Transverse colon (tissue), 4 donors: ENCODE data around the gene CTSD. TPM values are rescaled to one million over a fixed set of nuclear protein-coding genes. Genes with fewer than 3 reads are reported as not detected.

ENCODE experiments used
- DNase-seq: peaks from one replicate; pipeline ENCODE4 v3.0.0-alpha.2; 2019
- H3K27ac ChIP-seq, 4 donors: fragments of 200-600 bp; sonication (generic); 2 replicates each; pipeline ENCODE4 v1.5.1; 2016 to 2018; ENCODE audit warnings: inconsistent platforms in 4 of 4
- H3K27me3 ChIP-seq: fragments of 200-600 bp; sonication (generic); 2 replicates; pipeline ENCODE4 v1.5.1; 2017; ENCODE audit warnings: inconsistent platforms
- H3K36me3 ChIP-seq, 4 donors: fragments of 200-600 bp; sonication (generic); 2 replicates each; pipeline ENCODE4 v1.5.1; 2017 to 2019; ENCODE audit warnings: inconsistent platforms in 4 of 4
- H3K4me1 ChIP-seq, 4 donors: fragments of 200-600 bp; sonication (generic); 2 replicates each; pipeline ENCODE4 v1.5.1; 2017 to 2020; ENCODE audit warnings: inconsistent platforms in 4 of 4
- H3K4me3 ChIP-seq, 4 donors: fragments of 200-600 bp; sonication (generic); 1 replicate in 1 of 4; 2 replicates in 3 of 4; pipeline versions ENCODE4 v1.5.1 to v1.6.1; 2017 to 2019; ENCODE audit warnings: inconsistent platforms in 4 of 4
- H3K9me3 ChIP-seq, 2 donors: fragments of 200-600 bp; sonication (generic); 2 replicates each; pipeline ENCODE4 v1.5.1; 2017 to 2019; ENCODE audit warnings: inconsistent platforms in 2 of 2
- CTCF ChIP-seq, 5 experiments: fragments of 200-600 bp in 3 of 5; fragments of 450-650 bp in 2 of 5; sonication (generic) in 3 of 5; IDR thresholded peaks; 1 replicate in 2 of 5; 2 replicates in 3 of 5; pipeline ENCODE4 v1.5.1; 2016 to 2017; ENCODE audit warnings: antibody characterized with exemption in 5 of 5, inconsistent platforms in 3 of 5, mild to moderate bottlenecking in 2 of 5, moderate library complexity in 1 of 5
- EP300 ChIP-seq: sonication (generic); formaldehyde crosslinking; IDR thresholded peaks from one replicate; pipeline ENCODE4 v1.6.1; 2017; ENCODE audit warnings: antibody characterized with exemption, low read depth
- POLR2A ChIP-seq: fragments of 450-650 bp; IDR thresholded peaks from one replicate; pipeline ENCODE4 v1.6.1; 2016; ENCODE audit warnings: antibody characterized with exemption, mild to moderate bottlenecking, moderate library complexity
- POLR2AphosphoS5 ChIP-seq, 3 donors: sonication (generic); formaldehyde crosslinking; IDR thresholded peaks; one replicate each; pipeline ENCODE4 v1.6.1; 2016; ENCODE audit warnings: antibody characterized with exemption in 3 of 3
- WGBS, 2 donors: methylation state at CpG; one replicate each; pipeline ENCODE4 v1.1.5; 2018; ENCODE audit warnings: low coverage in 1 of 2; 5-methylcytosine and 5-hydroxymethylcytosine counted together
- in situ Hi-C, 4 donors: fragments of 200-750 bp; cut with MboI; loops; one replicate each; pipeline versions ENCODE4 v1.15.0 to v1.15.1; 2017; ENCODE audit warnings: low sequenced_read_pairs in 3 of 4, low pct_ligation_motif_present in 1 of 4, low pct_unique_long_range_greater_than_20kb in 1 of 4
- intact Hi-C: fragments of 100-400 bp; cut with DNase I; formaldehyde crosslinking; loops from one replicate; pipeline ENCODE4 v1.15.1; 2023; ENCODE audit warnings: low total_unique reads
- total RNA-seq, 4 donors: library from RNA; depleted of rRNA; stranded (reverse); fragments of >200 nt; gene quantifications; one replicate each; pipeline ENCODE4 v1.1.0, GENCODE V29; 2016

Gene CTSD
- total RNA-seq, 4 donors from 2014 or later: 548 to 1,794 (median 1,176) TPM

- TF ChIP-seq POLR2AphosphoS5 (IDR thresholded peaks at IDR 0.05) (no peak), EP300 (no peak), POLR2A (no peak), CTCF (IDR thresholded peaks at IDR 0.05) (no peak)
- no peaks in the 10 kb centered on the region for H3K36me3 ChIP-seq
- H3K27ac ChIP-seq: peak overlapping the region in 3 of 4 donors; percentile 13 to 34 (median 23)
- H3K4me3 ChIP-seq: no peak overlapping the region
- peaks cover 0 to 24% (median 14%) of the 10 kb centered on the region in 4 donors for H3K4me1 ChIP-seq
- H3K9me3 ChIP-seq: no peaks in the 10 kb centered on the region
- intact Hi-C loops: no loop called here
- peak; percentile 68 for DNase-seq
- WGBS, 2 donors: 5 to 13% methylated on average over 4 to 14 of the region's 15 CpGs
- in situ Hi-C loops: no loop called here
- no peaks in the 10 kb centered on the region for H3K27me3 ChIP-seq
Observed at GRCh38 chr11:1772270-1773130, 8.8 kb upstream of the CTSD start.

DNA sequence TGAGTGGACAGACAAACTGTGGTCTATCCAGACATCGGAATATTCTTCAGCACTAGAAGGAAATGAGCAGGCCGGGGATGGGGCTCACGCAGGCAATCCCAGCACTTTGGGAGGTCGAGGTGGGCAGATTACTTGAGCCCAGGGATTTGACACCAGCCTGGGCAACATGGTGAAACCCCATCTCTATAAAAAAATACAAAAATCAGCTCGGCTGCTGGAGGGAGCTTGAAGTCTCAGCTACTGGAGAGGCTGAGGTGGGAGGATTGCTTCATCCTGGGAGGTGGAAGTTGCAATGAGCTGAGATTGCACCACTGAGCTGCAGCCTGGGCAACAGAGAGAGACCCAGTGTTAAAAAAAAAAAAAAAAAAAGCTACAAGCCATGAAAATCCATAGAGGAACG lies 8.0 kb upstream of the CTSD start:
- Histone ChIP-seq H3K27me3 (no peaks in the 10 kb centered on the region), H3K9me3 (no peaks in the 10 kb centered on the region), H3K4me1 (peaks cover 0 to 24% (median 14%) of the 10 kb centered on the region in 4 donors), H3K4me3 (no peak overlapping the region), H3K27ac (peak overlapping the region in 1 of 4 donors; percentile 34), H3K36me3 (no peaks in the 10 kb centered on the region)
- peak; percentile 20 for DNase-seq
- 78 to 84% methylated on average over 5 to 6 of the region's 6 CpGs for WGBS, 2 donors
- TF ChIP-seq POLR2AphosphoS5 (IDR thresholded peaks at IDR 0.05) (no peak), EP300 (no peak), POLR2A (no peak), CTCF (IDR thresholded peaks at IDR 0.05) (no peak)
- intact Hi-C loops: no loop called here
- in situ Hi-C loops: no loop called here

DNA sequence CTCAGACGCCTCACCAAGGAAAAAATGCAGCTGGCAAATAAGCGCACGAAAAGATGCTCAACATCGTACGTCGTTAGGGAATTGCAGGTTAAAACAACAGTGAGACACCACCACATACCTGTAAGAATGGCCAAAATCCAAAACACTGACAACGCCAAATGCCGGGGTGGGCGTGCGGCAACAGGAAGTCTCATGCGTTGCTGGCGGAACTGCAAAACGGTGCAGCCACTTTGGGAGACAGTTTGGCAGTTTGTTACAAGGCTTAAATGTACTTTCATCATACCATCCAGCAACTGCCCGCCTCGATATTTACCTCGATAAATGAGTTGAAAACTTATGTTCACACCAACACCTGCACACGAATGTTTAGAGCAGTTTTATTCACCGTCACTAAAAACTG lies 7.5 kb upstream of the CTSD start:
- intact Hi-C loops (no loop called here), in situ Hi-C loops (no loop called here)
- H3K4me1 ChIP-seq: peaks cover 0 to 24% (median 14%) of the 10 kb centered on the region in 4 donors
- WGBS, 2 donors: 85 to 90% methylated on average over 8 to 18 of the region's 18 CpGs
- no peaks in the 10 kb centered on the region for H3K36me3 ChIP-seq
- TF ChIP-seq POLR2A (no peak), EP300 (no peak), CTCF (IDR thresholded peaks at IDR 0.05) (no peak), POLR2AphosphoS5 (IDR thresholded peaks at IDR 0.05) (no peak)
- H3K27ac ChIP-seq: no peak overlapping the region
- no peaks in the 10 kb centered on the region for H3K9me3 ChIP-seq
- no peak overlapping the region for H3K4me3 ChIP-seq
- DNase-seq: peak; percentile 5
- H3K27me3 ChIP-seq: no peaks in the 10 kb centered on the region

GRCh38 chr11:1770528-1770927 lies 6.8 kb upstream of the CTSD start:
- H3K36me3 ChIP-seq: no peaks in the 10 kb centered on the region
- peak; percentile 8 for DNase-seq
- H3K27me3 ChIP-seq: no peaks in the 10 kb centered on the region
- intact Hi-C loops: no loop called here
- TF ChIP-seq POLR2AphosphoS5 (IDR thresholded peaks at IDR 0.05) (no peak), EP300 (no peak), CTCF (IDR thresholded peaks at IDR 0.05) (no peak), POLR2A (no peak)
- H3K9me3 ChIP-seq: no peaks in the 10 kb centered on the region
- H3K4me1 ChIP-seq: peaks cover 0 to 24% (median 14%) of the 10 kb centered on the region in 4 donors
- no peak overlapping the region for H3K27ac ChIP-seq
- in situ Hi-C loops: no loop called here
- WGBS, 2 donors: 41 to 56% methylated on average over 5 of the region's 5 CpGs
- no peak overlapping the region for H3K4me3 ChIP-seq
